Measurements from ENCODE around the gene CDH4.

The CDH4 gene

GRCh38 chr20:61300709-61301108, 48.6 kb downstream of the CDH4 start:
- Histone ChIP-seq H3K4me3 (ENCODE audit: low read depth, low read length) (no peak overlapping the region), H3K27ac (ENCODE audit: low read depth, low read length) (no peak overlapping the region), H3K9me3 (ENCODE audit: control insufficient read depth, insufficient read depth, low read depth, low read length) (no peaks in the 10 kb centered on the region), H3K4me1 (ENCODE audit: control insufficient read depth, insufficient read depth, low read length) (peaks cover 8% of the 10 kb centered on the region), H3K27me3 (ENCODE audit: control insufficient read depth, insufficient read depth, low read length) (peaks cover 2% of the 10 kb centered on the region; the same call in 1 of the 2 replicates), H3K9ac (ENCODE audit: low read length) (no peak overlapping the region), H3K36me3 (ENCODE audit: control insufficient read depth, insufficient read depth, low read length) (no peaks in the 10 kb centered on the region)

- Histone ChIP-seq H3K36me3 (ENCODE audit: control insufficient read depth, insufficient read depth, low read length) (no peaks in the 10 kb centered on the region), H3K9ac (ENCODE audit: low read length) (no peak overlapping the region), H3K27ac (ENCODE audit: low read depth, low read length) (no peak overlapping the region), H3K27me3 (ENCODE audit: control insufficient read depth, insufficient read depth, low read length) (peaks cover 6% of the 10 kb centered on the region; the same call in 1 of the 2 replicates), H3K4me1 (ENCODE audit: control insufficient read depth, insufficient read depth, low read length) (peaks cover 13% of the 10 kb centered on the region), H3K9me3 (ENCODE audit: control insufficient read depth, insufficient read depth, low read depth, low read length) (no peaks in the 10 kb centered on the region), H3K4me3 (ENCODE audit: low read depth, low read length) (no peak overlapping the region)
These were observed 49.9 kb downstream of the CDH4 start for GRCh38 chr20:61301711-61302525.

GRCh38 chr20:61303217-61303616, 51.2 kb downstream of the CDH4 start:
- no peak overlapping the region for H3K9ac ChIP-seq (ENCODE audit: low read length)
- H3K27me3 ChIP-seq (ENCODE audit: control insufficient read depth, insufficient read depth, low read length): peaks cover 6% of the 10 kb centered on the region; the same call in 1 of the 2 replicates
- peaks cover 24% of the 10 kb centered on the region for H3K4me1 ChIP-seq (ENCODE audit: control insufficient read depth, insufficient read depth, low read length)

DNA sequence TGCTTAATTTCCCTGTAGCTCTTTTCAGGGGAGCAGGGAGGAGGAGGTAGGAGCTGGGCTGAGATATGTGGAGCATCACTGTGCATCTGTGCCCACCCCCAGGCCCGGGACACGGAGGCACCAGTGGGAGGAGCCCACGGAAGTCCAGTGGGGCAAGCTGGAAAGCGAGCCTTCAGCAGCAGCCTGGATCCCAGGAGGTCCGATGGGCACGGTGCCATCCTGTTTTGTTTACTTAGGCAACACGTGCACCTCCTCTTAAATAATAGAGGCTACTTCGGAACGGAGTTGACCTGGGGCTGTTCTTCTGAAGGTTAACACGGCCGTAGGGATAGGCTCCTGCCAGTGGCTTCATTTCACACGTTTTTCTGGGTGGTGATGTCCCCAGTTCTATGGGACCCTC, 51.6 kb downstream of the CDH4 start:
- H3K9me3 ChIP-seq (ENCODE audit: control insufficient read depth, insufficient read depth, low read depth, low read length): no peaks in the 10 kb centered on the region
- no peaks in the 10 kb centered on the region for H3K36me3 ChIP-seq (ENCODE audit: control insufficient read depth, insufficient read depth, low read length)
- no peak overlapping the region for H3K27ac ChIP-seq (ENCODE audit: low read depth, low read length)
- H3K4me3 ChIP-seq (ENCODE audit: low read depth, low read length): no peak overlapping the region
- no peak overlapping the region for H3K9ac ChIP-seq (ENCODE audit: low read length)
- H3K4me1 ChIP-seq (ENCODE audit: control insufficient read depth, insufficient read depth, low read length): peaks cover 28% of the 10 kb centered on the region
- H3K27me3 ChIP-seq (ENCODE audit: control insufficient read depth, insufficient read depth, low read length): peaks cover 6% of the 10 kb centered on the region; the same call in 1 of the 2 replicates

More at GRCh38 chr20:61303217-61303616, 51.2 kb downstream of the CDH4 start:
- Histone ChIP-seq H3K9me3 (ENCODE audit: control insufficient read depth, insufficient read depth, low read depth, low read length) (no peaks in the 10 kb centered on the region), H3K36me3 (ENCODE audit: control insufficient read depth, insufficient read depth, low read length) (no peaks in the 10 kb centered on the region), H3K27ac (ENCODE audit: low read depth, low read length) (no peak overlapping the region), H3K4me3 (ENCODE audit: low read depth, low read length) (no peak overlapping the region)

GRCh38 chr20:61304750-61305149, 52.7 kb downstream of the CDH4 start:
- H3K9me3 ChIP-seq (ENCODE audit: control insufficient read depth, insufficient read depth, low read depth, low read length): no peaks in the 10 kb centered on the region
- H3K4me3 ChIP-seq (ENCODE audit: low read depth, low read length): no peak overlapping the region
- peaks cover 30% of the 10 kb centered on the region for H3K4me1 ChIP-seq (ENCODE audit: control insufficient read depth, insufficient read depth, low read length)
- no peaks in the 10 kb centered on the region for H3K36me3 ChIP-seq (ENCODE audit: control insufficient read depth, insufficient read depth, low read length)
- H3K27ac ChIP-seq (ENCODE audit: low read depth, low read length): no peak overlapping the region
- no peak overlapping the region for H3K9ac ChIP-seq (ENCODE audit: low read length)
- H3K27me3 ChIP-seq (ENCODE audit: control insufficient read depth, insufficient read depth, low read length): peaks cover 6% of the 10 kb centered on the region; the same call in 1 of the 2 replicates

GRCh38 chr20:61306937-61307475, 54.9 kb downstream of the CDH4 start:
- H3K4me3 ChIP-seq (ENCODE audit: low read depth, low read length): no peak overlapping the region

GRCh38 chr20:61307686-61308476, 55.8 kb downstream of the CDH4 start:
- Histone ChIP-seq H3K4me1 (ENCODE audit: control insufficient read depth, insufficient read depth, low read length) (peaks cover 23% of the 10 kb centered on the region), H3K4me3 (ENCODE audit: low read depth, low read length) (no peak overlapping the region), H3K27me3 (ENCODE audit: control insufficient read depth, insufficient read depth, low read length) (peaks cover 6% of the 10 kb centered on the region; the same call in 1 of the 2 replicates), H3K27ac (ENCODE audit: low read depth, low read length) (no peak overlapping the region), H3K36me3 (ENCODE audit: control insufficient read depth, insufficient read depth, low read length) (no peaks in the 10 kb centered on the region), H3K9ac (ENCODE audit: low read length) (no peak overlapping the region), H3K9me3 (ENCODE audit: control insufficient read depth, insufficient read depth, low read depth, low read length) (no peaks in the 10 kb centered on the region)

More at GRCh38 chr20:61306937-61307475, 54.9 kb downstream of the CDH4 start:
- H3K4me1 ChIP-seq (ENCODE audit: control insufficient read depth, insufficient read depth, low read length): peaks cover 26% of the 10 kb centered on the region
- H3K36me3 ChIP-seq (ENCODE audit: control insufficient read depth, insufficient read depth, low read length): no peaks in the 10 kb centered on the region
- H3K9me3 ChIP-seq (ENCODE audit: control insufficient read depth, insufficient read depth, low read depth, low read length): no peaks in the 10 kb centered on the region
- H3K9ac ChIP-seq (ENCODE audit: low read length): no peak overlapping the region
- peaks cover 6% of the 10 kb centered on the region; the same call in 1 of the 2 replicates for H3K27me3 ChIP-seq (ENCODE audit: control insufficient read depth, insufficient read depth, low read length)
- H3K27ac ChIP-seq (ENCODE audit: low read depth, low read length): no peak overlapping the region

DNA sequence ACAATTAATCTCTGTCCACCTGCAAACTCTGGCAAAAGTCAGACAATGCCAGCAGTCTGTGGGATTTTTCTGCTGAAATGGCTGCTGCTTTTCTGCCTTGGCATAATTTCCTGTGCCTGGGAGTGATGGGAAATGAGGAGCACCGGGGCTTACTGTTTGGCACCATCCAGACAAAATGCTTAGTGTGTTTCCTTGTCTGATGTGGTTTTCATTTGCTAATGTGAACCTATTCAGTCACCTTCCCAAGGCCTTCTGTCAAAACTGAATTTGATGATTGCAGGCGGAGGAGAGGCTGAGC, 56.4 kb downstream of the CDH4 start:
- Histone ChIP-seq H3K9me3 (ENCODE audit: control insufficient read depth, insufficient read depth, low read depth, low read length) (no peaks in the 10 kb centered on the region), H3K9ac (ENCODE audit: low read length) (no peak overlapping the region), H3K4me3 (ENCODE audit: low read depth, low read length) (no peak overlapping the region), H3K27me3 (ENCODE audit: control insufficient read depth, insufficient read depth, low read length) (peaks cover 3% of the 10 kb centered on the region; the same call in 1 of the 2 replicates), H3K4me1 (ENCODE audit: control insufficient read depth, insufficient read depth, low read length) (peaks cover 23% of the 10 kb centered on the region), H3K27ac (ENCODE audit: low read depth, low read length) (no peak overlapping the region), H3K36me3 (ENCODE audit: control insufficient read depth, insufficient read depth, low read length) (no peaks in the 10 kb centered on the region)

GRCh38 chr20:61310954-61311353, 58.9 kb downstream of the CDH4 start:
- Histone ChIP-seq H3K27me3 (ENCODE audit: control insufficient read depth, insufficient read depth, low read length) (peaks cover 13% of the 10 kb centered on the region), H3K4me1 (ENCODE audit: control insufficient read depth, insufficient read depth, low read length) (peaks cover 23% of the 10 kb centered on the region), H3K4me3 (ENCODE audit: low read depth, low read length) (no peak overlapping the region), H3K27ac (ENCODE audit: low read depth, low read length) (no peak overlapping the region), H3K36me3 (ENCODE audit: control insufficient read depth, insufficient read depth, low read length) (no peaks in the 10 kb centered on the region), H3K9me3 (ENCODE audit: control insufficient read depth, insufficient read depth, low read depth, low read length) (no peaks in the 10 kb centered on the region), H3K9ac (ENCODE audit: low read length) (no peak overlapping the region)

GRCh38 chr20:61311656-61312387, 59.8 kb downstream of the CDH4 start:
- Histone ChIP-seq H3K4me1 (ENCODE audit: control insufficient read depth, insufficient read depth, low read length) (peaks cover 23% of the 10 kb centered on the region), H3K27me3 (ENCODE audit: control insufficient read depth, insufficient read depth, low read length) (peaks cover 15% of the 10 kb centered on the region), H3K9me3 (ENCODE audit: control insufficient read depth, insufficient read depth, low read depth, low read length) (no peaks in the 10 kb centered on the region), H3K36me3 (ENCODE audit: control insufficient read depth, insufficient read depth, low read length) (no peaks in the 10 kb centered on the region), H3K9ac (ENCODE audit: low read length) (no peak overlapping the region), H3K4me3 (ENCODE audit: low read depth, low read length) (no peak overlapping the region), H3K27ac (ENCODE audit: low read depth, low read length) (no peak overlapping the region)
